Neutrophil (primary cell): ENCODE data around the gene FAAP20.

Experiments
- H3K27ac ChIP-seq: fragments of 200-600 bp; sonication (generic); 2 replicates; pipeline ENCODE4 v1.5.1; 2016; ENCODE audit warnings: mild to moderate bottlenecking, moderate library complexity
- H3K27me3 ChIP-seq: fragments of 200-600 bp; sonication (generic); 2 replicates; pipeline ENCODE4 v1.6.0; 2016; ENCODE audit warnings: mild to moderate bottlenecking
- H3K36me3 ChIP-seq: fragments of 200-600 bp; sonication (generic); 2 replicates; pipeline ENCODE4 v1.5.1; 2017
- H3K4me1 ChIP-seq, 2 experiments: fragments of 200-600 bp in 1 of 2; sonication (generic) in 1 of 2; 1 replicate in 1 of 2; 2 replicates in 1 of 2; pipeline versions ENCODE4 v1.5.1 to v1.6.1; 2013 to 2016; ENCODE audit warnings: low read depth in 1 of 2, low read length in 1 of 2, mild to moderate bottlenecking in 1 of 2, moderate library complexity in 1 of 2; ENCODE audit not compliant: control insufficient read depth in 1 of 2, insufficient read depth in 1 of 2
- H3K4me3 ChIP-seq, 2 experiments: fragments of 200-600 bp in 1 of 2; sonication (generic) in 1 of 2; 1 replicate in 1 of 2; 2 replicates in 1 of 2; pipeline ENCODE4 v1.5.1; 2013 to 2016; ENCODE audit warnings: low read depth in 1 of 2, low read length in 1 of 2, mild to moderate bottlenecking in 1 of 2, moderate library complexity in 1 of 2
- H3K9me3 ChIP-seq: fragments of 200-600 bp; sonication (generic); 2 replicates; pipeline ENCODE4 v1.5.1; 2016
- CTCF ChIP-seq: fragments of 200-600 bp; sonication (generic); IDR thresholded peaks from 2 replicates; pipeline ENCODE4 v1.5.1; 2016; ENCODE audit warnings: antibody characterized with exemption

FAAP20 gene

GRCh38 chr1:2224631-2225428, 30.3 kb upstream of the FAAP20 start:
- Histone ChIP-seq H3K27ac (no peak overlapping the region), H3K4me1 (peaks cover 12 to 15% of the 10 kb centered on the region in 2 experiments), H3K36me3 (no peaks in the 10 kb centered on the region), H3K4me3 (no peak overlapping the region), H3K27me3 (peaks cover 30% of the 10 kb centered on the region), H3K9me3 (no peaks in the 10 kb centered on the region)
- TF ChIP-seq CTCF = no peak

GRCh38 chr1:2224170-2224584, 29.6 kb upstream of the FAAP20 start:
- Histone ChIP-seq H3K4me3 (no peak overlapping the region), H3K27me3 (peaks cover 30% of the 10 kb centered on the region), H3K27ac (no peak overlapping the region), H3K4me1 (peaks cover 5 to 8% of the 10 kb centered on the region in 2 experiments), H3K9me3 (no peaks in the 10 kb centered on the region), H3K36me3 (no peaks in the 10 kb centered on the region)
- TF ChIP-seq CTCF = no peak

- no peaks in the 10 kb centered on the region for H3K4me1 ChIP-seq
- no peak overlapping the region for H3K27ac ChIP-seq
- TF ChIP-seq CTCF = no peak
- H3K4me3 ChIP-seq = no peak overlapping the region
- H3K27me3 ChIP-seq = peaks cover 35% of the 10 kb centered on the region
- no peaks in the 10 kb centered on the region for H3K9me3 ChIP-seq
- H3K36me3 ChIP-seq = no peaks in the 10 kb centered on the region
These were observed 26.7 kb upstream of the FAAP20 start for GRCh38 chr1:2221271-2221670.

- Histone ChIP-seq H3K36me3 (no peaks in the 10 kb centered on the region), H3K4me3 (no peak overlapping the region), H3K9me3 (no peaks in the 10 kb centered on the region), H3K4me1 (peaks cover 9 to 14% of the 10 kb centered on the region in 2 experiments), H3K27me3 (peaks cover 51% of the 10 kb centered on the region), H3K27ac (no peak overlapping the region)
- no peak for TF ChIP-seq CTCF
These were observed 22.1 kb upstream of the FAAP20 start for GRCh38 chr1:2216767-2217058.

GRCh38 chr1:2215909-2216766, 21.6 kb upstream of the FAAP20 start:
- peaks cover 9 to 14% of the 10 kb centered on the region in 2 experiments for H3K4me1 ChIP-seq
- no peaks in the 10 kb centered on the region for H3K36me3 ChIP-seq
- H3K4me3 ChIP-seq = no peak overlapping the region
- H3K27ac ChIP-seq = no peak overlapping the region
- H3K27me3 ChIP-seq = peaks cover 54% of the 10 kb centered on the region
- no peak for TF ChIP-seq CTCF
- H3K9me3 ChIP-seq = no peaks in the 10 kb centered on the region
